NB4 (cell line): ENCODE results near the gene OR2H2.

Experiments used
- POLR2A ChIP-seq: IDR thresholded peaks from 2 replicates; pipeline ENCODE4 v1.6.1; 2011; ENCODE audit warnings: mild to moderate bottlenecking; ENCODE audit not compliant: insufficient read length; ENCODE audit errors: extremely low read depth
- TF ChIP-seq, protein P1 (sequence below): IDR thresholded peaks from one replicate; pipeline ENCODE4 v1.5.1; 2012; ENCODE audit warnings: low read depth, low read length
- TF ChIP-seq, protein P2 (sequence below): IDR thresholded peaks from 2 replicates; pipeline ENCODE4 v1.6.1; 2011; ENCODE audit warnings: low read depth, low read length

DNA sequence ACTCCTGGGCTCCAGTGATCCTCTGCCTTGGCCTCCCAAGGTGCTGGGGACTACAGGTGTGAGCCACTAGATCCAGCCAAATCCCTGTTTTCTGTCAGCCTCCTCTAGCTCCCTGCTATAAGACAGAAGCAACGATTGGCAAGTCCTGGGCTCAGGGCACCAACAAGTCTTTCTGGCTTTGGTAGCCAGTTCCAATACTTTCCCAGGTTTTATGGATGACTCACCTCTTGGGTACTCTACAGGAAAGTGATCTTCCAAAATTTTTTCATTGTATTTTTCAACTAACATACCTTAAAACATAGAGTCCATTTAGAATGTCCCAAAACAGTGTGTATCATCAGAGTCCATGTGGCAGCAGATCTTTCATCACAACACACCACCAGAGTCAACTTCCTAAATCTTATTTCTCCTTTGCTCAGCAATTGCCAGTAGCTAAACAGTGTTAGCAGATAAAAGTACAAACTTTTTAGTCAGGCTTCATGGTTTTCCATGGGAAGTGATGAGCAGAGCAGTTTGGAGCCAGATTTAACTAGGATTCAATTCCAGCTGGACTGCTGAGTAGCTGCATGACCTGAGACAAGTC, 34.7 kb downstream of the OR2H2 start:
- TF ChIP-seq, protein P1, sequence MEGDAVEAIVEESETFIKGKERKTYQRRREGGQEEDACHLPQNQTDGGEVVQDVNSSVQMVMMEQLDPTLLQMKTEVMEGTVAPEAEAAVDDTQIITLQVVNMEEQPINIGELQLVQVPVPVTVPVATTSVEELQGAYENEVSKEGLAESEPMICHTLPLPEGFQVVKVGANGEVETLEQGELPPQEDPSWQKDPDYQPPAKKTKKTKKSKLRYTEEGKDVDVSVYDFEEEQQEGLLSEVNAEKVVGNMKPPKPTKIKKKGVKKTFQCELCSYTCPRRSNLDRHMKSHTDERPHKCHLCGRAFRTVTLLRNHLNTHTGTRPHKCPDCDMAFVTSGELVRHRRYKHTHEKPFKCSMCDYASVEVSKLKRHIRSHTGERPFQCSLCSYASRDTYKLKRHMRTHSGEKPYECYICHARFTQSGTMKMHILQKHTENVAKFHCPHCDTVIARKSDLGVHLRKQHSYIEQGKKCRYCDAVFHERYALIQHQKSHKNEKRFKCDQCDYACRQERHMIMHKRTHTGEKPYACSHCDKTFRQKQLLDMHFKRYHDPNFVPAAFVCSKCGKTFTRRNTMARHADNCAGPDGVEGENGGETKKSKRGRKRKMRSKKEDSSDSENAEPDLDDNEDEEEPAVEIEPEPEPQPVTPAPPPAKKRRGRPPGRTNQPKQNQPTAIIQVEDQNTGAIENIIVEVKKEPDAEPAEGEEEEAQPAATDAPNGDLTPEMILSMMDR, result no peak
- TF ChIP-seq POLR2A, result no peak
- TF ChIP-seq, protein P2, sequence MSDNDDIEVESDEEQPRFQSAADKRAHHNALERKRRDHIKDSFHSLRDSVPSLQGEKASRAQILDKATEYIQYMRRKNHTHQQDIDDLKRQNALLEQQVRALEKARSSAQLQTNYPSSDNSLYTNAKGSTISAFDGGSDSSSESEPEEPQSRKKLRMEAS, result no peak
